A549 treated with RU486 at 1 μM for 4 hours (cell line): ENCODE data around the gene CTH. TPM values are rescaled to one million over a fixed set of nuclear protein-coding genes. Genes with fewer than 3 reads are reported as not detected.

Source experiments
- total RNA-seq: library from RNA; stranded (reverse); fragments of 200-300 nt; extraction: Qiagen RNA extraction; gene quantifications from 5 replicates; pipeline ENCODE4 v1.2.3, GENCODE V29; 2022; ENCODE audit warnings: low read depth

Gene CTH
- total RNA-seq = 1.1 to 1.7 TPM (median 1.5 TPM) in 5 replicates

GRCh38 chr1:70410604-70411359 is at the start of gene CTH:
Gene CTH, plus strand, starts transcription at chr1:70411268. Its CDS starts 148 bp downstream, at chr1:70411416.

Other genes with a start within 250 kb of the CTH start
- gene LRRC40, start 205.7 kb upstream of the CTH start, total RNA-seq = 2.7 to 11.4 TPM (median 9.8 TPM) in 5 replicates
- 73.7 to 101 TPM (median 81.7 TPM) in 5 replicates for gene SRSF11, start 189.9 kb upstream of the CTH start, total RNA-seq
- 5.5 to 9.5 TPM (median 8.0 TPM) in 5 replicates for gene ANKRD13C, start 56.5 kb upstream of the CTH start, total RNA-seq